Right lobe of liver (tissue), 6 donors: ENCODE measurements around the gene KIAA1586. TPM values are rescaled to one million over a fixed set of nuclear protein-coding genes. Genes with fewer than 3 reads are reported as not detected.
"Not testable (repeated sequence)": the region's sequence is repeated elsewhere in the genome, so short reads cannot be mapped to it uniquely, and the experiment has no call there.

ENCODE experiments used
- ATAC-seq, 4 donors: fragments of 200-7000 bp; cut with Tn5 transposase; one replicate each; pipeline ENCODE4 v1.9.1; 2020; ENCODE audit warnings: mild to moderate bottlenecking in 4 of 4, moderate library complexity in 4 of 4
- DNase-seq, 3 donors: peaks; one replicate each; pipeline ENCODE4 v3.0.0-alpha.2; 2020
- H3K27ac ChIP-seq, 3 donors: fragments of 200-600 bp; one replicate each; pipeline ENCODE4 v1.8.0; 2022
- H3K27me3 ChIP-seq, 2 donors: fragments of 200-600 bp; one replicate each; pipeline ENCODE4 v1.8.0; 2022
- H3K36me3 ChIP-seq, 4 donors: fragments of 200-600 bp; sonication (generic) in 1 of 4; one replicate each; pipeline versions ENCODE4 v1.5.1 to v1.8.0; 2017 to 2022; ENCODE audit warnings: control low read depth in 1 of 4
- H3K4me1 ChIP-seq, 4 donors: fragments of 200-600 bp; sonication (generic) in 1 of 4; one replicate each; pipeline versions ENCODE4 v1.5.1 to v1.8.0; 2017 to 2022; ENCODE audit warnings: control low read depth in 1 of 4
- H3K4me3 ChIP-seq, 3 donors: fragments of 200-600 bp; one replicate each; pipeline ENCODE4 v1.8.0; 2022
- H3K9me3 ChIP-seq, 4 donors: fragments of 200-600 bp; sonication (generic) in 1 of 4; one replicate each; pipeline versions ENCODE4 v1.5.1 to v1.8.0; 2017 to 2022; ENCODE audit warnings: control low read depth in 1 of 4
- POLR2A ChIP-seq: fragments of 450-650 bp; IDR thresholded peaks from one replicate; pipeline ENCODE4 v1.6.1; 2017; ENCODE audit warnings: antibody characterized with exemption, mild to moderate bottlenecking
- WGBS: methylation state at CpG from one replicate; pipeline ENCODE4 v1.1.6; 2018; ENCODE audit warnings: low coverage, low lambda C conversion rate; ENCODE audit not compliant: insufficient coverage; ENCODE audit errors: missing lambda C conversion rate; 5-methylcytosine and 5-hydroxymethylcytosine counted together
- intact Hi-C, 2 donors: fragments of 100-400 bp; cut with DNase I; formaldehyde crosslinking; loops; one replicate each; pipeline versions ENCODE4 v1.11.2 to v1.14.1; 2022
- total RNA-seq, 6 experiments: library from RNA; depleted of rRNA in 2 of 6; stranded (reverse); fragments of >200 nt in 2 of 6; fragmentation: NEBNext Ultra II Directional in 3 of 6; extraction: Animal tissue kit (Norgen Biotek cat#: 25700) in 3 of 6; gene quantifications; one replicate each; pipeline versions ENCODE4 v1.1.0 to v1.2.4, GENCODE V29; 2016 to 2023
- TF ChIP-seq, protein P1 (sequence below), 4 donors: fragments of 200-600 bp in 3 of 4; fragments of 450-650 bp in 1 of 4; IDR thresholded peaks; one replicate each; pipeline versions ENCODE4 v1.5.1 to v1.8.0; 2016 to 2022; ENCODE audit warnings: antibody characterized with exemption in 4 of 4, mild to moderate bottlenecking in 2 of 4
- donor health status: DM: no; HTN: yes; CAD: no.
- donor health status: DM: no; HTN: no; CAD: no.
- donor health status: DM: no; HTN: no; CAD: no.
- donor health status: DM: no; HTN: yes; CAD: no.
- donor health status: DM: no; HTN: yes; CAD: no.

Gene KIAA1586
- total RNA-seq, 6 experiments from 2014 or later, result 3.2 to 6.5 (median 4.5) TPM

DNA sequence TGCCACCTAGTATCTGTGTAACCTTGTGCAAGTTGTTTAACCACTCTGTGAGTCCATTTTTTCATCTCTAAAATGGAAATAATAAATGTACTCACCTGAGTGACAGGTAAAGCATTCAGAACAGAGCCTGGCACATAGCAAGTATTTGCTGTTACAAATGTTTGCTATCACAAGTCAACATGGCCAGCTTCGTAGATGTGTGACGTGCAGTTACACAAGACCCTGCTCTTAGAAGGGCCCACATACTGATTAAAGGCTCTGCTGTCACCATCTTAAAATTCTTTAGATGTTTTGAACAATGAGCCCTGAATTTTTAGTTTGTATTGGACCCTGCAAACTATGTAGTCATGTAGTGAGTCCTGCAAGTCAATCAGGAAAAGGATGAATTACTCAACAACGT, 40.4 kb upstream of the KIAA1586 start:
- Histone ChIP-seq H3K9me3 (no peaks in the 10 kb centered on the region), H3K36me3 (no peaks in the 10 kb centered on the region), H3K4me3 (no peak overlapping the region), H3K4me1 (no peaks in the 10 kb centered on the region), H3K27me3 (no peaks in the 10 kb centered on the region), H3K27ac (no peak overlapping the region)
- intact Hi-C loops, result no loop called here
- TF ChIP-seq, protein P1, sequence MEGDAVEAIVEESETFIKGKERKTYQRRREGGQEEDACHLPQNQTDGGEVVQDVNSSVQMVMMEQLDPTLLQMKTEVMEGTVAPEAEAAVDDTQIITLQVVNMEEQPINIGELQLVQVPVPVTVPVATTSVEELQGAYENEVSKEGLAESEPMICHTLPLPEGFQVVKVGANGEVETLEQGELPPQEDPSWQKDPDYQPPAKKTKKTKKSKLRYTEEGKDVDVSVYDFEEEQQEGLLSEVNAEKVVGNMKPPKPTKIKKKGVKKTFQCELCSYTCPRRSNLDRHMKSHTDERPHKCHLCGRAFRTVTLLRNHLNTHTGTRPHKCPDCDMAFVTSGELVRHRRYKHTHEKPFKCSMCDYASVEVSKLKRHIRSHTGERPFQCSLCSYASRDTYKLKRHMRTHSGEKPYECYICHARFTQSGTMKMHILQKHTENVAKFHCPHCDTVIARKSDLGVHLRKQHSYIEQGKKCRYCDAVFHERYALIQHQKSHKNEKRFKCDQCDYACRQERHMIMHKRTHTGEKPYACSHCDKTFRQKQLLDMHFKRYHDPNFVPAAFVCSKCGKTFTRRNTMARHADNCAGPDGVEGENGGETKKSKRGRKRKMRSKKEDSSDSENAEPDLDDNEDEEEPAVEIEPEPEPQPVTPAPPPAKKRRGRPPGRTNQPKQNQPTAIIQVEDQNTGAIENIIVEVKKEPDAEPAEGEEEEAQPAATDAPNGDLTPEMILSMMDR (IDR thresholded peaks at IDR 0.05), result no peak
- no peak for TF ChIP-seq POLR2A
- no peak for ATAC-seq
- DNase-seq, result no peak
- WGBS, result 49% methylated on average over 3 of the region's 3 CpGs

DNA sequence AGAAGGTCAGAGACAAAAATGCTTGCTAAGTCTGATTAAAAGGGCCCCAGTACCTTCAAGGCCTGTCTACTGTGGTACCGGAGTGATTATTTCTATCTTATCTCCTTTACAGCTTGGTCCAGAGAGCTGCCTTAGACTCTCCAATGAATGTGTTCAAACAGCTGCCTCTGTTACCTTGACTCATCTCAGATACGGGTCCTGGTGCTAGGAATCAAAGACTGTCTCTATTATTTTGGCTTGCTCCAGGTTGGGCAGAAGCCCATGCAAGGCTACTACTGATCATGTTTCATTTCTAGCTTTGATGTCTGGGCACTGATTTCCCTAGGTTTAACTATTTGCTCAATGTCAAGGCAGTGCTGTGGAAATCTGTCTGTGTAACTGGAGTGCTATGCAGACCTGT, 38.4 kb upstream of the KIAA1586 start:
- H3K4me1 ChIP-seq, H3K9me3 ChIP-seq, intact Hi-C loops, ATAC-seq, H3K27ac ChIP-seq, H3K36me3 ChIP-seq, DNase-seq, H3K27me3 ChIP-seq, H3K4me3 ChIP-seq: not testable (repeated sequence)
- 92% methylated on average over 2 of the region's 2 CpGs for WGBS

DNA sequence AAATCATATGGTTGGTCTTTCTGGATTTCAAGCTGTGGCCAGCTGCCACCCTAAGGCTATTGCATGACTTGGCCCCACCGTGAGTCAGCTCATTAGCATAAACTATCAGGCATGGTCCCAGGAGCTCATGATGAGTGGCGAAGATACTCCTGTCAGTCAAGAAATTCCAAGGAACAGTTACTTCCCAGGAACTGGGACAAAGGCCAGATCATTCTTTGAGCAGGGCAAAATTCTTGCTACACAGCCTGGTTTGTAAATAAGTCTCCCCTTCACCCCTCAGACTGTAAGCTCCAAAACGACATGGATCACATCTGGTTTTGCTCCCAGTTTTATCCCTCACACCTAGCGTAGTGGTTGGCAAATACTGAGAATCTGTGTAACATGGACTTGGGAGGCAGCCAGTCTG, 33.0 kb upstream of the KIAA1586 start:
- intact Hi-C loops, result no loop called here
- no peaks in the 10 kb centered on the region for H3K9me3 ChIP-seq

DNA sequence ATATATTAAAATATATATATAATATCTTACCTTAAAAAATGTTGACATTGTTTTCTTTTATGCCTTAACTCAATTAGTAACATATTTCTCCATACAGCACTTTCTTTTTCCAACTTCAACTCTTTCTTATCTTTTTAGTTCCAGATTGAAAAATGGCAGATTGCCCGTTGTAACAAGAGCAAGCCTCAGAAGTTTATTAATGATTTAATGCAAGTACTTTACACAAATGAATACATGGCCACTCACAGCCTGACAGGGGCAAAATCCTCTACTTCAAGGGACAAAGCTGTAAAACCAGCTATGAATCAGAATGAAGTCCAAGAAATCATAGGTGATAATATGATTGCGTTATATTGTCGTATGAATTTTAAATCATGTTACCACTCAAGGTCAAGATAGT, 29.4 kb upstream of the KIAA1586 start:
- ATAC-seq (no peak), DNase-seq (no peak)
- TF ChIP-seq POLR2A, result no peak
- TF ChIP-seq, protein P1 (IDR thresholded peaks at IDR 0.05), result no peak
- 64% methylated on average over 3 of the region's 3 CpGs for WGBS
- Histone ChIP-seq H3K9me3 (no peaks in the 10 kb centered on the region), H3K36me3 (no peaks in the 10 kb centered on the region), H3K4me1 (no peaks in the 10 kb centered on the region), H3K27me3 (no peaks in the 10 kb centered on the region), H3K4me3 (no peak overlapping the region), H3K27ac (no peak overlapping the region)
- intact Hi-C loops, result no loop called here

More for the DNA sequence above, 33.0 kb upstream of the KIAA1586 start:
- 50% methylated on average over 2 of the region's 4 CpGs for WGBS
- DNase-seq (no peak), ATAC-seq (no peak)
- Histone ChIP-seq H3K27me3 (no peaks in the 10 kb centered on the region), H3K4me3 (no peak overlapping the region), H3K36me3 (no peaks in the 10 kb centered on the region), H3K27ac (no peak overlapping the region), H3K4me1 (no peaks in the 10 kb centered on the region)
- TF ChIP-seq, protein P1 (IDR thresholded peaks at IDR 0.05), result no peak
- TF ChIP-seq POLR2A, result no peak

DNA sequence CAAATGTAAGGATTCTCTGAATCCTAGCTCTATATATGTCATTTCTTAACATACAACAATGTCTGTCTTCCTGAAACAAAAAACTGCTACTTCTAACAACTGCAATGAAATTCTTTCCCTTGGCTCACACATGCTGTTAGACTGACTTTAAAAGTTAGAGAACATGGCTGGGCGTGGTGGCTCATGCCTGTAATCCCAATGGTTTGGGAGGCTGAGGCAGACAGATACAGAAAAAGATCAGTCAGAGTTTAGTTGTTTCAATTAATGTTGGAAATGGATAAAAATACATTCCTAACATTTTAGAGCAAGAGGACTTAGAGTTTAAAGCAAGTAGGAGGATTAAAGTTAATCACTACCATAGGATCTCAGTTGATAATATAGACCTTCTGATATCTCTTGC, 28.7 kb upstream of the KIAA1586 start:
- no peak for ATAC-seq
- DNase-seq, result no peak
- no peak overlapping the region for H3K27ac ChIP-seq
- H3K36me3 ChIP-seq, result no peaks in the 10 kb centered on the region
- no peak for TF ChIP-seq POLR2A
- TF ChIP-seq, protein P1 (IDR thresholded peaks at IDR 0.05), result no peak
- H3K27me3 ChIP-seq, result no peaks in the 10 kb centered on the region
- H3K4me1 ChIP-seq, result no peaks in the 10 kb centered on the region
- no peak overlapping the region for H3K4me3 ChIP-seq
- no peaks in the 10 kb centered on the region for H3K9me3 ChIP-seq
- 58% methylated on average over 1 of the region's 1 CpG for WGBS
- intact Hi-C loops, result no loop called here
